ENCODE data around the gene FIGLA. TPM values are rescaled to one million over a fixed set of nuclear protein-coding genes. Genes with fewer than 3 reads are reported as not detected.

FIGLA gene
- total and polyA plus RNA-seq, 2 experiments from 2014 or later, result not detected

DNA sequence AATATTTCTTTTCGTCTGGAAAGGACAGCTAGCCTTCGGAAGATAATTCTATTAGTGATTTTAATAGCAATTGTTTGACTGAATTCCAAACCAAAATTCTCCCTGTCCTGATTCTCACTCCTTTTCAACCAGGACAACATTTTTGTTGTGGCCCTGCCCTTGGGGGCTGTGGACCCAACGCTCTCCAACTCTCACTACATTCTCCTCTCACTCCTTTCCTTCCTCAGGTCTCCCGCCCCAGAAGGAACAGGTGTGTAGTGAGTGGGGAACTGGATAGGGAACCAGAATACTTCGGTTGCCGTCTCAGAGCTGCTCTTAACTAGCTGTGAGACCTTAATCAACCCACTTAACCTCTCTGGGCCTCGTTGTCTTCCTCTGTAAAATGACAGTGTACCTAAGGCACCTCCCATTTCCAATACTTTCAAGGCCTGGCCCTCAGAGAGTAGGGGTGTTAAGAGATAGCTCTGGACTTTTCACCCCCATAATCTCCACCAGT, 21.8 kb downstream of the FIGLA start:
- H4K20me1 ChIP-seq (replicated peaks; ENCODE audit: insufficient read depth), result peaks cover 9% of the 10 kb centered on the region; the same call in 1 of the 2 replicates
- Mint-ChIP-seq H3K36me3 (ENCODE audit: low read depth) (peaks cover 14% of the 10 kb centered on the region; the same call in 2 of the 3 replicates), H3K9me3 (no peaks in the 10 kb centered on the region), H3K27ac (peak overlapping the region; percentile 77), H3K4me1 (peaks cover 40% of the 10 kb centered on the region), H3K4me3 (peak overlapping the region; percentile 66), H3K27me3 (ENCODE audit: insufficient read depth, low read depth, poor library complexity) (peaks cover 14% of the 10 kb centered on the region)
- H3K4me3 ChIP-seq, result peak overlapping the region; percentile 52
- H3K9me2 ChIP-seq (ENCODE audit: insufficient read depth), result peaks cover 11% of the 10 kb centered on the region; the same call in 1 of the 2 replicates
- no peaks in the 10 kb centered on the region for H3K27me3 ChIP-seq (ENCODE audit: insufficient read depth)
- TF ChIP-seq POLR2AphosphoS5 (IDR thresholded peaks at IDR 0.05; ENCODE audit: low read depth) (no peak), ZNF331 (CRISPR knock-in tag; IDR thresholded peaks at IDR 0.05; ENCODE audit: low read depth) (no peak), NANOG (IDR thresholded peaks at IDR 0.05; ENCODE audit: borderline replicate concordance) (no peak), CREB1 (CRISPR knock-in tag; IDR thresholded peaks at IDR 0.05; ENCODE audit: low read depth) (no peak)
- TF ChIP-seq, protein P1, sequence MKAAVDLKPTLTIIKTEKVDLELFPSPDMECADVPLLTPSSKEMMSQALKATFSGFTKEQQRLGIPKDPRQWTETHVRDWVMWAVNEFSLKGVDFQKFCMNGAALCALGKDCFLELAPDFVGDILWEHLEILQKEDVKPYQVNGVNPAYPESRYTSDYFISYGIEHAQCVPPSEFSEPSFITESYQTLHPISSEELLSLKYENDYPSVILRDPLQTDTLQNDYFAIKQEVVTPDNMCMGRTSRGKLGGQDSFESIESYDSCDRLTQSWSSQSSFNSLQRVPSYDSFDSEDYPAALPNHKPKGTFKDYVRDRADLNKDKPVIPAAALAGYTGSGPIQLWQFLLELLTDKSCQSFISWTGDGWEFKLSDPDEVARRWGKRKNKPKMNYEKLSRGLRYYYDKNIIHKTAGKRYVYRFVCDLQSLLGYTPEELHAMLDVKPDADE (IDR thresholded peaks at IDR 0.05), result no peak
- H3K36me3 ChIP-seq (ENCODE audit: insufficient read depth), result no peaks in the 10 kb centered on the region
- peak overlapping the region; percentile 37; the same call in 1 of the 2 replicates for H3K27ac ChIP-seq (ENCODE audit: low read depth)
- H2AFZ ChIP-seq, result peak overlapping the region; percentile 94
- peaks cover 38% of the 10 kb centered on the region for H3K4me1 ChIP-seq (ENCODE audit: insufficient read depth)
- peak; percentile 32 for DNase-seq (ENCODE audit: low spot score)
- peaks cover 34% of the 10 kb centered on the region for H3K79me2 ChIP-seq (replicated peaks; ENCODE audit: insufficient read depth)
- no peak; the same call in 2 of the 3 replicates for ATAC-seq
- peak overlapping the region; percentile 76 for H3K4me2 ChIP-seq
- H3F3A ChIP-seq (replicated peaks; ENCODE audit: low read depth), result peaks cover 6% of the 10 kb centered on the region

DNA sequence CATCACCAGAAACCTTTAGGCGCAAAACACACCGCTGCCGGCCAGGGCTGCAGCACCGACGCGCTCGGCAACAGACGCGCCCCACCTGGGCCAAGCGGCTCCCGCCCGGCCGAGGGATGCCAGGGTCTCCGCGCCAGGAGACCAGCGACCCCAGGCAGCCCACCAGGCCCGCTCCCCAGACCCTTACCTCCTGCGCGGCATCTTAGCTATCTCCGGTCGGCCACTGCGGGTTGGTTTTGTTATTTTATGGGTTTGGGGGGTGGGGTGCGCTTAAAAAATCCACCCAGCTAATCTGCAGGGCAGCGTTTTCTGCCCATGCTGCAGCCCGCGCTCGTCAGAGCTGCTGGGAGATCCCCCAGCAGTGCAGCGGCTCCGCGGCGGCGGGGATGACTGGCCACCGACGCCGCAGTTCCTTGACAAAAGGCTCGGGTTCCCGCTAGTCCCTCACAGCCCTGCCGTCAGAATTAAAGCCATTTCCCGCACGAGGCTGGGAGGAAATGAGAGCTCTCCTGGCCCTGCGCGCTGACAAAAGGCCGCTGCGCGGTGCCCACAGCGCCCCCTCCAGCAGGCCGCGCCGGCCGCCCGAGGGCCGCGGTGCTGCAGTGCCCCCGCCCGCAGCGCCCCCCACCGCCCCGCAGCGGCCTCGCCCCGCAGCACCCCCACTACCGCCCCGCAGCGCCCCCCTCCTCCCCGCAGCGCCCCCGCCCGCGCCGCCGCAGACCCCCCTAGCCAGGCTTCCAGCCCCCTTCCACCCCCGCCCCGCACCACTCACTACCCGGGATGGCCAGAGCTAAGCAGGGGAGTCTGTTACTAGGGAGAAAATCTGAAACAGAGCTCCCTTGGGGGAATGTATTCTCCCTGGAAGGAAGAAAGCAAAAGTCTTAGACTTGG, 22.5 kb downstream of the FIGLA start, which contains the start of gene ADD2:
Gene ADD2, minus strand, starts transcription at position 502 of the 891 bp plus-strand sequence. CDS start 61,792 bp downstream, outside the sequence.
- peak within 1 kb of the TSS; percentile 91 for H3K4me2 ChIP-seq
- H3K36me3 ChIP-seq (ENCODE audit: insufficient read depth), result no peaks in the 10 kb centered on the region
- peak within 1 kb of the TSS; percentile 94 for H3K4me3 Mint-ChIP-seq
- peak within 1 kb of the TSS; percentile 71 for H3K4me3 ChIP-seq
- H2AFZ ChIP-seq, result peak within 1 kb of the TSS; percentile 94
- H3K4me1 ChIP-seq (ENCODE audit: insufficient read depth), result peaks cover 38% of the 10 kb centered on the region
- H3F3A ChIP-seq (replicated peaks; ENCODE audit: low read depth), result peaks cover 6% of the 10 kb centered on the region
- H3K9me2 ChIP-seq (ENCODE audit: insufficient read depth), result peaks cover 7% of the 10 kb centered on the region; the same call in 1 of the 2 replicates
- H3K27me3 Mint-ChIP-seq (ENCODE audit: insufficient read depth, low read depth, poor library complexity), result peaks cover 14% of the 10 kb centered on the region
- DNase-seq (ENCODE audit: low spot score), result peak; percentile 83
- peaks cover 13% of the 10 kb centered on the region for H4K20me1 ChIP-seq (replicated peaks; ENCODE audit: insufficient read depth)
- peak within 1 kb of the TSS; percentile 98 for H3K27ac ChIP-seq (ENCODE audit: low read depth)
- ATAC-seq, result peak; percentile 74
- peaks cover 41% of the 10 kb centered on the region for H3K79me2 ChIP-seq (replicated peaks; ENCODE audit: insufficient read depth)
- H3K27me3 ChIP-seq (ENCODE audit: insufficient read depth), result no peaks in the 10 kb centered on the region
- H3K36me3 Mint-ChIP-seq (ENCODE audit: low read depth), result peaks cover 14% of the 10 kb centered on the region; the same call in 2 of the 3 replicates
- TF ChIP-seq EZH2phosphoT487 (IDR thresholded peaks at IDR 0.05; ENCODE audit: unreplicated experiment) (no peak), POLR2AphosphoS5 (IDR thresholded peaks at IDR 0.05; ENCODE audit: low read depth) (peak; percentile 85), JUNB (IDR thresholded peaks at IDR 0.05; ENCODE audit: unreplicated experiment) (no peak)
- TF ChIP-seq, protein P2, sequence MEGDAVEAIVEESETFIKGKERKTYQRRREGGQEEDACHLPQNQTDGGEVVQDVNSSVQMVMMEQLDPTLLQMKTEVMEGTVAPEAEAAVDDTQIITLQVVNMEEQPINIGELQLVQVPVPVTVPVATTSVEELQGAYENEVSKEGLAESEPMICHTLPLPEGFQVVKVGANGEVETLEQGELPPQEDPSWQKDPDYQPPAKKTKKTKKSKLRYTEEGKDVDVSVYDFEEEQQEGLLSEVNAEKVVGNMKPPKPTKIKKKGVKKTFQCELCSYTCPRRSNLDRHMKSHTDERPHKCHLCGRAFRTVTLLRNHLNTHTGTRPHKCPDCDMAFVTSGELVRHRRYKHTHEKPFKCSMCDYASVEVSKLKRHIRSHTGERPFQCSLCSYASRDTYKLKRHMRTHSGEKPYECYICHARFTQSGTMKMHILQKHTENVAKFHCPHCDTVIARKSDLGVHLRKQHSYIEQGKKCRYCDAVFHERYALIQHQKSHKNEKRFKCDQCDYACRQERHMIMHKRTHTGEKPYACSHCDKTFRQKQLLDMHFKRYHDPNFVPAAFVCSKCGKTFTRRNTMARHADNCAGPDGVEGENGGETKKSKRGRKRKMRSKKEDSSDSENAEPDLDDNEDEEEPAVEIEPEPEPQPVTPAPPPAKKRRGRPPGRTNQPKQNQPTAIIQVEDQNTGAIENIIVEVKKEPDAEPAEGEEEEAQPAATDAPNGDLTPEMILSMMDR (conservative IDR thresholded peaks at IDR 0.05; ENCODE audit: low read depth in 2 of 2), result peak; percentile 19 to 75; a peak in 2 of 4 replicates
- TF ChIP-seq, protein P3, sequence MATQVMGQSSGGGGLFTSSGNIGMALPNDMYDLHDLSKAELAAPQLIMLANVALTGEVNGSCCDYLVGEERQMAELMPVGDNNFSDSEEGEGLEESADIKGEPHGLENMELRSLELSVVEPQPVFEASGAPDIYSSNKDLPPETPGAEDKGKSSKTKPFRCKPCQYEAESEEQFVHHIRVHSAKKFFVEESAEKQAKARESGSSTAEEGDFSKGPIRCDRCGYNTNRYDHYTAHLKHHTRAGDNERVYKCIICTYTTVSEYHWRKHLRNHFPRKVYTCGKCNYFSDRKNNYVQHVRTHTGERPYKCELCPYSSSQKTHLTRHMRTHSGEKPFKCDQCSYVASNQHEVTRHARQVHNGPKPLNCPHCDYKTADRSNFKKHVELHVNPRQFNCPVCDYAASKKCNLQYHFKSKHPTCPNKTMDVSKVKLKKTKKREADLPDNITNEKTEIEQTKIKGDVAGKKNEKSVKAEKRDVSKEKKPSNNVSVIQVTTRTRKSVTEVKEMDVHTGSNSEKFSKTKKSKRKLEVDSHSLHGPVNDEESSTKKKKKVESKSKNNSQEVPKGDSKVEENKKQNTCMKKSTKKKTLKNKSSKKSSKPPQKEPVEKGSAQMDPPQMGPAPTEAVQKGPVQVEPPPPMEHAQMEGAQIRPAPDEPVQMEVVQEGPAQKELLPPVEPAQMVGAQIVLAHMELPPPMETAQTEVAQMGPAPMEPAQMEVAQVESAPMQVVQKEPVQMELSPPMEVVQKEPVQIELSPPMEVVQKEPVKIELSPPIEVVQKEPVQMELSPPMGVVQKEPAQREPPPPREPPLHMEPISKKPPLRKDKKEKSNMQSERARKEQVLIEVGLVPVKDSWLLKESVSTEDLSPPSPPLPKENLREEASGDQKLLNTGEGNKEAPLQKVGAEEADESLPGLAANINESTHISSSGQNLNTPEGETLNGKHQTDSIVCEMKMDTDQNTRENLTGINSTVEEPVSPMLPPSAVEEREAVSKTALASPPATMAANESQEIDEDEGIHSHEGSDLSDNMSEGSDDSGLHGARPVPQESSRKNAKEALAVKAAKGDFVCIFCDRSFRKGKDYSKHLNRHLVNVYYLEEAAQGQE (IDR thresholded peaks at IDR 0.05; ENCODE audit: unreplicated experiment), result no peak
- peaks cover 43% of the 10 kb centered on the region for H3K4me1 Mint-ChIP-seq
- no peaks in the 10 kb centered on the region for H3K9me3 Mint-ChIP-seq
- H3K27ac Mint-ChIP-seq, result peak within 1 kb of the TSS; percentile 97

All from GM23338 (cell line).